Lung (tissue), 12 donors: ENCODE results near the gene BATF3. TPM values are rescaled to one million over a fixed set of nuclear protein-coding genes. Genes with fewer than 3 reads are reported as not detected.

Source experiments
- ATAC-seq: fragments of 200-7000 bp; cut with Tn5 transposase; one replicate; pipeline ENCODE4 v1.9.1; 2020; ENCODE audit warnings: moderate number of reproducible peaks; ENCODE audit not compliant: insufficient read depth, low FRiP score
- DNase-seq, 3 donors: peaks; one replicate each; pipeline ENCODE4 v3.0.0-alpha.2; 2013 to 2017
- H3K27ac ChIP-seq, 2 donors: one replicate each; pipeline ENCODE4 v1.5.1; 2013; ENCODE audit warnings: mild to moderate bottlenecking in 2 of 2, moderate library complexity in 2 of 2, control low read depth in 1 of 2, inconsistent platforms in 1 of 2, low read depth in 1 of 2, low read length in 1 of 2
- H3K27me3 ChIP-seq, 3 donors: one replicate each; pipeline ENCODE4 v1.5.1; 2013; ENCODE audit warnings: low read length in 2 of 3; ENCODE audit not compliant: control insufficient read depth in 3 of 3, insufficient read depth in 3 of 3
- H3K36me3 ChIP-seq, 4 donors: one replicate each; pipeline ENCODE4 v1.5.1; 2013; ENCODE audit warnings: low read length in 4 of 4, mild to moderate bottlenecking in 1 of 4, moderate library complexity in 1 of 4; ENCODE audit not compliant: control insufficient read depth in 4 of 4, insufficient read depth in 4 of 4
- H3K4me1 ChIP-seq, 5 donors: one replicate each; pipeline ENCODE4 v1.5.1; 2013; ENCODE audit warnings: low read length in 5 of 5, mild to moderate bottlenecking in 2 of 5, moderate library complexity in 1 of 5; ENCODE audit not compliant: control insufficient read depth in 5 of 5, insufficient read depth in 5 of 5
- H3K4me3 ChIP-seq: one replicate; pipeline ENCODE4 v1.5.1; 2013; ENCODE audit warnings: mild to moderate bottlenecking, control low read depth, moderate library complexity
- H3K9ac ChIP-seq, 2 donors: one replicate each; pipeline ENCODE4 v1.5.1; 2013; ENCODE audit warnings: low read length in 2 of 2, control low read depth in 1 of 2; ENCODE audit not compliant: insufficient read depth in 1 of 2
- H3K9me3 ChIP-seq, 4 donors: one replicate each; pipeline ENCODE4 v1.5.1; 2013; ENCODE audit warnings: low read length in 3 of 4, mild to moderate bottlenecking in 1 of 4, moderate library complexity in 1 of 4; ENCODE audit not compliant: control insufficient read depth in 4 of 4, insufficient read depth in 3 of 4
- CTCF ChIP-seq: IDR thresholded peaks from 2 replicates; pipeline ENCODE4 v1.5.1; 2012; ENCODE audit warnings: mild to moderate bottlenecking; ENCODE audit errors: control extremely low read depth, extremely low read depth
- WGBS, 2 donors: extraction: QIAGEN DNeasy Blood & Tissue Kit; methylation state at CpG; one replicate each; pipeline ENCODE4 v1.1.7; 2013; 5-methylcytosine and 5-hydroxymethylcytosine counted together
- polyA plus RNA-seq, 2 donors: library from polyadenylated mRNA; stranded (reverse); fragments of 200-250 nt; gene quantifications; one replicate each; pipeline ENCODE4 v1.2.1, GENCODE V29; 2013
- total RNA-seq, 2 donors: library from RNA; depleted of rRNA in 1 of 2; stranded (reverse); fragments of >200 nt in 1 of 2; gene quantifications; one replicate each; pipeline ENCODE4 v1.2.1, GENCODE V29; 2014 to 2021
- donor health status: control.
- donor health status: control.
- donor health status: Bipolar disorder and iron deficiency.
- donor health status: healthy.
- donor health status: DM: yes; HTN: yes; CAD: no.

BATF3 gene
- total and polyA plus RNA-seq, 4 donors: 2.4 to 24.6 (median 10.1) TPM

- no peak overlapping the region for H3K9ac ChIP-seq
- H3K4me1 ChIP-seq: peaks cover 0 to 7% (median 0%) of the 10 kb centered on the region in 5 donors
- no peak for ATAC-seq
- H3K9me3 ChIP-seq: no peaks in the 10 kb centered on the region
- H3K36me3 ChIP-seq: peaks cover 0 to 4% (median 0%) of the 10 kb centered on the region in 4 donors
- TF ChIP-seq CTCF: no peak
- no peak overlapping the region for H3K4me3 ChIP-seq
- no peaks in the 10 kb centered on the region for H3K27me3 ChIP-seq
- DNase-seq: no peak
- no peak overlapping the region for H3K27ac ChIP-seq
- WGBS, 2 donors: 76 to 84% methylated on average over 6 of the region's 6 CpGs
Measured at GRCh38 chr1:212684076-212684475, 15.6 kb downstream of the BATF3 start.

GRCh38 chr1:212683357-212683722, 16.3 kb downstream of the BATF3 start:
- 45 to 58% methylated on average over 7 of the region's 7 CpGs for WGBS, 2 donors
- no peak overlapping the region for H3K9ac ChIP-seq
- H3K36me3 ChIP-seq: peaks cover 0 to 4% (median 0%) of the 10 kb centered on the region in 4 donors
- DNase-seq (no peak), ATAC-seq (peak; percentile 50)
- TF ChIP-seq CTCF: no peak
- H3K4me1 ChIP-seq: peaks cover 0 to 3% (median 0%) of the 10 kb centered on the region in 5 donors
- H3K4me3 ChIP-seq: no peak overlapping the region
- H3K27me3 ChIP-seq: no peaks in the 10 kb centered on the region
- no peak overlapping the region for H3K27ac ChIP-seq
- H3K9me3 ChIP-seq: no peaks in the 10 kb centered on the region

GRCh38 chr1:212680680-212681389, 18.8 kb downstream of the BATF3 start:
- H3K36me3 ChIP-seq: no peaks in the 10 kb centered on the region
- 34 to 40% methylated on average over 4 of the region's 4 CpGs for WGBS, 2 donors
- H3K9ac ChIP-seq: no peak overlapping the region
- no peak overlapping the region for H3K4me3 ChIP-seq
- no peaks in the 10 kb centered on the region for H3K27me3 ChIP-seq
- no peak for ATAC-seq
- no peaks in the 10 kb centered on the region for H3K4me1 ChIP-seq
- H3K27ac ChIP-seq: no peak overlapping the region
- no peak for TF ChIP-seq CTCF
- no peak for DNase-seq
- H3K9me3 ChIP-seq: no peaks in the 10 kb centered on the region
